PC-9 (cell line): Measurements from ENCODE around the gene GALNT16.
"Not testable (repeated sequence)": the region's sequence is repeated elsewhere in the genome, so short reads cannot be mapped to it uniquely, and the experiment has no call there.

Source experiments
- CTCF ChIP-seq: fragments of 200-600 bp; sonication (generic); conservative IDR thresholded peaks from 2 replicates; pipeline ENCODE4 v1.6.1; 2017; ENCODE audit warnings: mixed run types, antibody characterized with exemption, mild to moderate bottlenecking, moderate library complexity
- EZH2 ChIP-seq: fragments of 200-600 bp; sonication (generic); IDR thresholded peaks from 2 replicates; pipeline ENCODE4 v1.8.0; 2017; ENCODE audit warnings: antibody characterized with exemption, low read depth

GRCh38 chr14:69217663-69218062 is 42.3 kb upstream of the GALNT16 start:
- TF ChIP-seq CTCF, EZH2: not testable (repeated sequence)
